ENCODE results near the gene SRRM3.
"Not testable (repeated sequence)": the region's sequence is repeated elsewhere in the genome, so short reads cannot be mapped to it uniquely, and the experiment has no call there.

Gene SRRM3

DNA sequence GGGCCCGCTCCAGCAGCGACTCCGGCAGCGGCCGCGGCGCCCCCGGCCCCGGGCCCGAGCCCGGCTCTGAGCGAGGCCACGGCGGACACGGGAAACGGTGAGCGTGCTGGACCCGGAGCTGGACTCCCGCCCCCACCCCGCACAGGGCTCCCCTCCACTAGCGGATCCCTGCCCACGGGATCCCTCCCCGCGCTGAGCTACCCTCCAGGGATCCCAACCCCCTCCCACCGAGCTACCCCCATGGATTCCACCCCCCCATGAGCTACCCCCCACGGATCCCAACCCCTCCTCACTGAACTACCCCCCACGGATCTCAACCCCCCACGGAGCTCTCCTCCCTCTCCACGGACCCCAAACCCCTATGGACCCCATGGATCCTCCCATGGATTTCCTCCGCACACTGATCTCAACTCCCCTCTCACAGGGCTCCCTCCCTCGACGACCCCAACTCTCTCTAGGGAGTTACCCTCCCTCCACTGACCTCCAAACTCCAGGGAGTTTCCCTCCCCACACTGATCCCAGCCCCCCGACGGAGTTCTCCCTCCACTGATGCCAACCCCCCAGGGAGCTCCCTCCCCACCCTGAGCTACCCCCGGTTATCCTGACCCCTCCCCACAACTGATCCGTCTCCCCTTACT is 80.1 kb downstream of the SRRM3 start:
- CTCF ChIA-PET = interaction anchor here (1.0 to 6.5 kb wide), 7 partner anchors 10 to 104 kb away, joined by 3 to 35 read pairs (median 6); no protein-coding TSS in a partner anchor
- no peak for DNase-seq (ENCODE audit: low read depth, low spot score)
- TF ChIP-seq, protein P1, sequence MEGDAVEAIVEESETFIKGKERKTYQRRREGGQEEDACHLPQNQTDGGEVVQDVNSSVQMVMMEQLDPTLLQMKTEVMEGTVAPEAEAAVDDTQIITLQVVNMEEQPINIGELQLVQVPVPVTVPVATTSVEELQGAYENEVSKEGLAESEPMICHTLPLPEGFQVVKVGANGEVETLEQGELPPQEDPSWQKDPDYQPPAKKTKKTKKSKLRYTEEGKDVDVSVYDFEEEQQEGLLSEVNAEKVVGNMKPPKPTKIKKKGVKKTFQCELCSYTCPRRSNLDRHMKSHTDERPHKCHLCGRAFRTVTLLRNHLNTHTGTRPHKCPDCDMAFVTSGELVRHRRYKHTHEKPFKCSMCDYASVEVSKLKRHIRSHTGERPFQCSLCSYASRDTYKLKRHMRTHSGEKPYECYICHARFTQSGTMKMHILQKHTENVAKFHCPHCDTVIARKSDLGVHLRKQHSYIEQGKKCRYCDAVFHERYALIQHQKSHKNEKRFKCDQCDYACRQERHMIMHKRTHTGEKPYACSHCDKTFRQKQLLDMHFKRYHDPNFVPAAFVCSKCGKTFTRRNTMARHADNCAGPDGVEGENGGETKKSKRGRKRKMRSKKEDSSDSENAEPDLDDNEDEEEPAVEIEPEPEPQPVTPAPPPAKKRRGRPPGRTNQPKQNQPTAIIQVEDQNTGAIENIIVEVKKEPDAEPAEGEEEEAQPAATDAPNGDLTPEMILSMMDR (IDR thresholded peaks at IDR 0.05; ENCODE audit: insufficient read depth, low read length, missing control alignments) = no peak
- H3K4me3 ChIP-seq (ENCODE audit: low read depth, low read length) = peak overlapping the region; percentile 41
- POLR2A ChIA-PET = interaction anchor here (0.6 to 1.2 kb wide), 4 partner anchors 10 to 41 kb away, joined by 3 to 8 read pairs (median 4); no protein-coding TSS in a partner anchor

DNA sequence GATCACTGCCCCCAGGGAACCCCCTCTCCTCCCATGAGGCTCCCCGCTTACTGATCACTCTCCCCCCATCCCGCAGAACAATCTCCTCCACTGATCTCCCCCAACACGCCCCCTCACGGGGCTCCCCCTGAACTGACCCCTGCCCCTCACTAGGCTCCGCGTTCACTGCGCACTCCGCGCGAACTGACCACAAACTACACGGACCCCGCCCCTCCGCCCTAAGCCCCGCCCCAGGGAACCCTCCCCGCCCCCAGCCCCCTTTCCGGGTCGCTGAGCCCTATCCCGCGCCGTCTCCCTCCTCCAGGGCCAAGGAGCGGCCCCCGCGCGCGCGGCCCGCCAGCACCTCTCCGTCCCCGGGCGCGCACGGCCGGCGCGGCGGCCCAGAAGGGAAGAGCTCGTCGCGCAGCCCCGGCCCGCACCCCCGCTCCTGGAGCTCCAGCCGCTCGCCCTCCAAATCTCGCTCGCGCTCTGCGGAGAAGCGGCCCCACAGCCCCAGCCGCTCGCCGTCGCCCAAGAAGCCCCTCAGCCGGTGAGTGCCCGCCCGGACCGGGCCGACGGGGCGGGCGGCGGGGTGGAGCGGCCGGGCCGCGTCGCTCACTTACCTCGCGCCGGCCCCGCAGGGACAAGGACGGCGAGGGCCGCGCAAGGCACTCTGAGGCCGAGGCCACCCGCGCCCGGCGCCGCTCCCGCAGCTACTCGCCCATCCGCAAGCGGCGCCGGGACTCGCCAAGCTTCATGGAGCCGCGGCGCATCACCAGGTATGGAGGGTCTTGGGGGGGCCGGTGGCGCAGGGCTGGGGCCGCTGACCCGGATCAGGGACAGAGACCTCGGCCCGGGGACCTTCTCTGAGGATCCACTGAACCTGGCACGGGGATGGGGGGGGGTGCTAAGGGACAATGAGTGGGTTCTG is 80.9 kb downstream of the SRRM3 start:
- peak overlapping the region; percentile 41 for H3K4me3 ChIP-seq (ENCODE audit: low read depth, low read length)
- CTCF ChIA-PET = interaction anchor here (1.0 to 6.5 kb wide), 8 partner anchors 9 to 105 kb away, joined by 3 to 35 read pairs (median 5); no protein-coding TSS in a partner anchor
- POLR2A ChIA-PET = interaction anchor here (0.5 to 1.2 kb wide), 5 partner anchors 9 to 232 kb away, joined by 3 to 8 read pairs (median 3); no protein-coding TSS in a partner anchor
- no peak for DNase-seq (ENCODE audit: low read depth, low spot score)
- TF ChIP-seq, protein P1 (IDR thresholded peaks at IDR 0.05; ENCODE audit: insufficient read depth, low read length, missing control alignments) = no peak

DNA sequence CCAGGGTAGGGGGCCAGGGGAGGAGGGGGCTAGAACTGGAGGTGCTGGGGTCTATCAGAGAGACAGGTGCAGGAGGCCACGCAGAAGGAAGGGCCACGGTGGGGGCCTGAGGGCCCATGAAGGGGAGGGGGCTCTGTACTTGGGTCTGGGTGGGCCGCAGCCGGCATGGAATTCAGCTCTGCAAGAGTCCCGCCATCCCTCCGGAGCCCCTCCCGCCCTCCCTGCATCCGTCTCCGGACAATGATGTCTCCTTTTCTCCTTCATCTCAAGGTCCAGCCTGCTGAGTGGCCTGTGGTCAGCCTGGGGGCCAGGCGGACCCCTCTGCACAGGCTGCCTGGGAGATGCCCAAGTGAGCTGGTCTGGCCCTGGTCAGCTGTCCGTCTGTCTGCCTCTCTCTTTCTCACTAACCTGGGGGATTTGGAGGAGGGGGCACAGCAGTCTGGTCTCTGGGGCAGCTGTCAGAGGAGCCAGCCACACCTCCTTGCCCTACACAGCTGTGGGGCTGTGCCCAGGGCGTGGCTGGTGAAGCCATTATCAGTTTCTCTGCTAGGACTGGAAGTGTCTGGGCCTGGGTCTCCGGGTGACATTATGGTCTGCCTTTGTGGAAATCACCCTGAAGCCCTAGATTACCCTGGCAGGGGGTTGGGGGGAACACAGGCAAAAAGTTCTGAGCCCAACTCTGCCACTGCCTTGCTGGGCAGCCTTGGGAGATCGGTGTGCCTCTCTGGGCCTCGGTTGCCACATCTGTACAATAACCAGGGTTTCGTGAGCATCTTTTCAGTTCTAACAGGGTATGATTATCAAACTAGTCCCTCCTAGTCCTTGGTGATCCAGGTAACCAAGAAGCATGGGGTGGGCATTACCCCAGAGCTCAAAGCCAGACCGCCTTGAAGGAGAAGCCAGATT is 81.8 kb downstream of the SRRM3 start:
- POLR2A ChIA-PET = interaction anchor here (1.2 kb wide), 1 partner anchor 11 kb away, joined by 5 read pairs; no protein-coding TSS in a partner anchor
- peak overlapping the region; percentile 41 for H3K4me3 ChIP-seq (ENCODE audit: low read depth, low read length)
- CTCF ChIA-PET = interaction anchor here (1.2 to 6.5 kb wide), 3 partner anchors 8 to 106 kb away, joined by 3 to 35 read pairs (median 27); no protein-coding TSS in a partner anchor
- TF ChIP-seq, protein P1 (IDR thresholded peaks at IDR 0.05; ENCODE audit: insufficient read depth, low read length, missing control alignments) = no peak
- DNase-seq (ENCODE audit: low read depth, low spot score) = no peak

DNA sequence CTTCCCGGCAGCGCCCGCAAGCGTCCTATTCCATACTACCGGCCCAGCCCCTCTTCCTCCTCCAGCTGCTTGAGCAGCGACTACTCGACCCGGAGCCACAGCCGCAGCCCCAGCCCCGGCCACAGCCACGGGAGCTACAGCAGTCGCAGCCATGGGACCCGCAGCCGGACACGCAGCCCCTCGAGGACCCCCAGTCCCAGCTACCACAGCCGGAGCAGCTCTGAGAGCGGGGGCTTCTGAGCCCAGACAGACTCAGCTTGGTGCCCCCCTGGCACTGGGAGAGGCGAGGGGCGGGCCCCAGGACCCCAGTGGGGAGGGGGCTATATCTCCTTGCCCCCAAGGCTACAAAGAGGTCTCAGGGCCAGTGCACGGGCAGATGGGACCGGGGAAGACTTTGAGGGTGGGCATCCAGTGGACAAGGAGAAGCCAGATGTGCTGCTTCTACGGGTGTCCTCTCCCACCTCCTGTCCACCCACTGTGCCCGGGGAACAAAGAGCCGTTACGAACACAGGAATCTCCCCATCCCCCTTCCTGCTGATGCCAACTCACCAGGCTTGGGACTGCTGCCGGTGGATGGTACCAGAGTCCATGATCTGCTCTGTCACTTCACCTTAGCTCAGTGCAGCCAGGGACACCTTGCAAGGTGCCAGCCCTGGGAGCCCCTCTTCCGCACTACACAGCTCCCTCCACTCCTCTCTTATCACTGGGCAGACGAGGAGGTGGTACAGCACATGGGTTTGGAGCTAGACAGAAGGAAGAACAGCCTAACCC is 84.1 kb downstream of the SRRM3 start:
- ChIA-PET POLR2A (interaction anchor here (0.8 to 1.2 kb wide), 2 partner anchors 18 to 108 kb away, joined by 4 read pairs; no protein-coding TSS in a partner anchor), CTCF (interaction anchor here (1.1 to 6.5 kb wide), 2 partner anchors 28 to 108 kb away, joined by 4 to 35 read pairs; no protein-coding TSS in a partner anchor)
- DNase-seq (ENCODE audit: low read depth, low spot score) = no peak
- no peak overlapping the region for H3K4me3 ChIP-seq (ENCODE audit: low read depth, low read length)
- TF ChIP-seq, protein P1 (IDR thresholded peaks at IDR 0.05; ENCODE audit: insufficient read depth, low read length, missing control alignments) = no peak

DNA sequence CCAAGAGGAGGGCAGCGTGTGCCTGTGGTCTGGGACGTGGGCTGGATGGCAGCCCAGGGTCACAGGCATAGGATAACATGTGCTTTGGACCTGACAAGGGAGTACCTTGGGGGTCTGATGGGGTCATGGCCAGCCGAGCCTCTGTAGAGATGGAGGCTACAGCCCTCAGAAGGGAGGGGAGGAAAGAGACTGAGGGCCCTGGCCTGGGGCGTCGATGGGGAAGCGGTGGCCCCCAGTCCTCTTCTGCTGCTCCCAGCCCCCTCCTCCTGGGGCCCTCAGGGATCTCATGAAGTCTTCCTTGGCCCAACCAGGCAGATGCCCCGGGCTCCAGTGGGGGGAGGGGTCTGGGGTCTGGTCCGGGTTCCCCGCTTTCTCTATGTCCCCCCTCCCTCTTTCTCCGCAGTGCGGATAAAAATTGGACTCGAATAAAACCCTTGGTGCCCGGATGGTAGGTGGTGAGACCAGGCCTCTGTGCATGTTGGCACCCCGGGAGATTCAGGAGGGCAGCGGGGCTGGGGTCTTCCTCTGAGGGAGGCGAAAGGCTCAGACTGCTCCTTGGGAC is 85.2 kb downstream of the SRRM3 start:
- ChIA-PET CTCF (interaction anchor here (1.1 to 6.5 kb wide), 3 partner anchors 25 to 109 kb away, joined by 3 to 35 read pairs (median 4); no protein-coding TSS in a partner anchor), POLR2A (interaction anchor here (0.8 kb wide), 1 partner anchor 16 kb away, joined by 4 read pairs; no protein-coding TSS in a partner anchor)

DNA sequence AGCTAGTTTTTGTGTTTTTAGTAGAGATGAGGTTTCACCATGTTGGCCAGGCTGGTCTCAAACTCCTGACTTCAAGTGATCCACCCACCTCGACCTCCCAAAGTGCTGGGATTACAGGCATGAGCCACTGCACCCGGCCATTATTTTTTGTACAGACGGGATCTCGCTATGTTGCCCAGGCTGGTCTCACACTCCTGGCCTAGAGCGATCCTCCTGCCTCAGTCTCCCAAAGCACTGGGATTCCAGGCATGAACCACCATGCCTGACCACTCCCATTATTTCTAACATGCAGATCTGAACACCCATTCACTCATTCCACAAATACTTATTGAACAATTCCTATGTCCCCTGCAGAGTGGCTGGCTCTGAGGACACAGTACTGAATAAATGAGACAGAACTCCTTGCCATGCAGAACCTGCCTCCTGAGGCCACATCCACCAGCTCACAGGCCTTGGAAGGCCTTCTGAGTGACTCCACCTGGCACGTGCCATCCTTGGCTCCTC is 89.2 kb downstream of the SRRM3 start:
- POLR2A ChIA-PET = interaction anchor here (0.7 to 2.3 kb wide), 7 partner anchors 9 to 113 kb away, joined by 3 to 40 read pairs (median 6); partner anchors contain the start of gene HSPB1
- CTCF ChIA-PET = interaction anchor here (0.6 to 8.3 kb wide), 17 partner anchors 9 to 162 kb away, joined by 3 to 164 read pairs (median 5); partner anchors contain the start of gene HSPB1
- not testable (repeated sequence) for DNase-seq (ENCODE audit: low read depth, low spot score); H3K4me3 ChIP-seq (ENCODE audit: low read depth, low read length)

More for the DNA sequence above, 85.2 kb downstream of the SRRM3 start:
- no peak for DNase-seq (ENCODE audit: low read depth, low spot score)
- H3K4me3 ChIP-seq (ENCODE audit: low read depth, low read length) = no peak overlapping the region
- TF ChIP-seq, protein P1 (IDR thresholded peaks at IDR 0.05; ENCODE audit: insufficient read depth, low read length, missing control alignments) = no peak
